ENCODE measurements around the gene CBX6.

Gene CBX6

GRCh38 chr22:38820020-38820419 is 52.0 kb downstream of the CBX6 start:
- Histone ChIP-seq H3K4me3 (ENCODE audit: control insufficient read depth in 1 of 7, extremely low read depth in 1 of 7, insufficient read depth in 4 of 7, low read depth in 2 of 7, low read length in 6 of 7) (no peak overlapping the region), H3K36me3 (ENCODE audit: control insufficient read depth in 4 of 4, insufficient read depth in 4 of 4, low read length in 3 of 4) (no peaks in the 10 kb centered on the region), H3K4me1 (ENCODE audit: control extremely low read depth in 1 of 4, control insufficient read depth in 4 of 4, insufficient read depth in 4 of 4, low read length in 3 of 4) (no peaks in the 10 kb centered on the region), H3K27ac (ENCODE audit: insufficient read depth in 1 of 2, low read depth in 1 of 2, low read length in 2 of 2, poor library complexity in 1 of 2, severe bottlenecking in 2 of 2) (no peak overlapping the region), H3K9me3 (ENCODE audit: control extremely low read depth in 1 of 5, control insufficient read depth in 4 of 5, insufficient read depth in 2 of 5, low read depth in 1 of 5, low read length in 4 of 5) (no peaks in the 10 kb centered on the region), H3K27me3 (replicated peaks in 2 of 5; ENCODE audit: control insufficient read depth in 4 of 5, insufficient read depth in 5 of 5, low read length in 4 of 5) (no peaks in the 10 kb centered on the region)
- CTCF ChIA-PET = interaction anchor here (2.1 kb wide), 1 partner anchor 51 kb away, joined by 6 read pairs; no protein-coding TSS in a partner anchor
- DNase-seq = no peak
- POLR2A ChIA-PET = no interaction called here
- 93% methylated on average over 6 of the region's 8 CpGs for WGBS (ENCODE audit: insufficient coverage)

- Histone ChIP-seq H3K9me3 (ENCODE audit: control extremely low read depth in 1 of 5, control insufficient read depth in 4 of 5, insufficient read depth in 2 of 5, low read depth in 1 of 5, low read length in 4 of 5) (no peaks in the 10 kb centered on the region), H3K27me3 (replicated peaks in 2 of 5; ENCODE audit: control insufficient read depth in 4 of 5, insufficient read depth in 5 of 5, low read length in 4 of 5) (no peaks in the 10 kb centered on the region), H3K4me1 (ENCODE audit: control extremely low read depth in 1 of 4, control insufficient read depth in 4 of 4, insufficient read depth in 4 of 4, low read length in 3 of 4) (no peaks in the 10 kb centered on the region), H3K36me3 (ENCODE audit: control insufficient read depth in 4 of 4, insufficient read depth in 4 of 4, low read length in 3 of 4) (no peaks in the 10 kb centered on the region), H3K27ac (ENCODE audit: insufficient read depth in 1 of 2, low read depth in 1 of 2, low read length in 2 of 2, poor library complexity in 1 of 2, severe bottlenecking in 2 of 2) (no peak overlapping the region), H3K4me3 (ENCODE audit: control insufficient read depth in 1 of 7, extremely low read depth in 1 of 7, insufficient read depth in 4 of 7, low read depth in 2 of 7, low read length in 6 of 7) (no peak overlapping the region)
- CTCF ChIA-PET = interaction anchor here (1.3 to 2.1 kb wide), 2 partner anchors 23 to 50 kb away, joined by 3 to 6 read pairs; no protein-coding TSS in a partner anchor
- DNase-seq = no peak
- POLR2A ChIA-PET = no interaction called here
- WGBS (ENCODE audit: insufficient coverage) = 90% methylated on average over 8 of the region's 10 CpGs
Observed at GRCh38 chr22:38819387-38819940, 52.6 kb downstream of the CBX6 start.

GRCh38 chr22:38817196-38817595 is 54.8 kb downstream of the CBX6 start:
- ChIA-PET CTCF (interaction anchor here (1.3 to 2.9 kb wide), 3 partner anchors 9 to 48 kb away, joined by 3 to 8 read pairs (median 3); no protein-coding TSS in a partner anchor), POLR2A (no interaction called here)
- Histone ChIP-seq H3K27me3 (replicated peaks in 2 of 5; ENCODE audit: control insufficient read depth in 4 of 5, insufficient read depth in 5 of 5, low read length in 4 of 5) (no peaks in the 10 kb centered on the region), H3K36me3 (ENCODE audit: control insufficient read depth in 4 of 4, insufficient read depth in 4 of 4, low read length in 3 of 4) (no peaks in the 10 kb centered on the region), H3K9me3 (ENCODE audit: control extremely low read depth in 1 of 5, control insufficient read depth in 4 of 5, insufficient read depth in 2 of 5, low read depth in 1 of 5, low read length in 4 of 5) (no peaks in the 10 kb centered on the region), H3K4me3 (ENCODE audit: control insufficient read depth in 1 of 7, extremely low read depth in 1 of 7, insufficient read depth in 4 of 7, low read depth in 2 of 7, low read length in 6 of 7) (no peak overlapping the region), H3K4me1 (ENCODE audit: control extremely low read depth in 1 of 4, control insufficient read depth in 4 of 4, insufficient read depth in 4 of 4, low read length in 3 of 4) (no peaks in the 10 kb centered on the region), H3K27ac (ENCODE audit: insufficient read depth in 1 of 2, low read depth in 1 of 2, low read length in 2 of 2, poor library complexity in 1 of 2, severe bottlenecking in 2 of 2) (no peak overlapping the region)
- 100% methylated on average over 3 of the region's 6 CpGs for WGBS (ENCODE audit: insufficient coverage)
- no peak for DNase-seq

DNA sequence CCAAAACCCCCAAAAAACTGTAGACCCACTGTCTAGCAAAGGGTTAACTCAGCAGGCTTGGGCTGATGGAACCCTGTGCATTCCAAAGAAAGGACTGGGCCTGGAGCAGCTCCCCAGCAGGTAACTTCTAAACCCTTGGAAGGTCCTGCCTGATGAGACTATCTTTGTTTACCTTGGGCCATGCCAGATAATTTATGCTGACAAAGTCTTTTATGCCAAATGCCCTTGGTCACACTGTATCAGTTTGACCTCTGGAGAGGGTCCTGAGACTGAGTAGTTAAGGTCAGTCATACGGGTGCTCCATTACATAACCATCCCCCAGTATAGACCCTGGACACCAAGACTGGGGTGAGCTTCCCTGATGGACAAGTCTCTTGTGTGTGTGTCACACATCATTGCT is 56.2 kb downstream of the CBX6 start:
- Histone ChIP-seq H3K4me1 (ENCODE audit: control extremely low read depth in 1 of 4, control insufficient read depth in 4 of 4, insufficient read depth in 4 of 4, low read length in 3 of 4) (no peaks in the 10 kb centered on the region), H3K4me3 (ENCODE audit: control insufficient read depth in 1 of 7, extremely low read depth in 1 of 7, insufficient read depth in 4 of 7, low read depth in 2 of 7, low read length in 6 of 7) (no peak overlapping the region), H3K27ac (ENCODE audit: insufficient read depth in 1 of 2, low read depth in 1 of 2, low read length in 2 of 2, poor library complexity in 1 of 2, severe bottlenecking in 2 of 2) (no peak overlapping the region), H3K36me3 (ENCODE audit: control insufficient read depth in 4 of 4, insufficient read depth in 4 of 4, low read length in 3 of 4) (no peaks in the 10 kb centered on the region), H3K9me3 (ENCODE audit: control extremely low read depth in 1 of 5, control insufficient read depth in 4 of 5, insufficient read depth in 2 of 5, low read depth in 1 of 5, low read length in 4 of 5) (peaks cover 0 to 3% (median 0%) of the 10 kb centered on the region in 5 experiments), H3K27me3 (replicated peaks in 2 of 5; ENCODE audit: control insufficient read depth in 4 of 5, insufficient read depth in 5 of 5, low read length in 4 of 5) (no peaks in the 10 kb centered on the region)
- 100% methylated on average over 1 of the region's 1 CpG for WGBS (ENCODE audit: insufficient coverage)
- ChIA-PET CTCF (interaction anchor here (1.0 to 2.9 kb wide), 3 partner anchors 10 to 46 kb away, joined by 3 to 8 read pairs (median 3); no protein-coding TSS in a partner anchor), POLR2A (no interaction called here)
- DNase-seq = no peak

Data from common myeloid progenitor, CD34-positive (primary cell).